DND-41 (cell line): ENCODE measurements around the gene STRN.

Source experiments
- ATAC-seq: fragments of 200-7000 bp; cut with Tn5 transposase; 3 replicates; pipeline ENCODE4 v1.9.1; 2021; ENCODE audit warnings: low read depth; ENCODE audit not compliant: insufficient read depth
- DNase-seq: peaks from one replicate; pipeline ENCODE4 v3.0.0-alpha.2; 2020
- H2AFZ ChIP-seq: 2 replicates; pipeline ENCODE4 v1.6.0; 2012; ENCODE audit warnings: low read depth, low read length
- H3K27ac ChIP-seq: 2 replicates; pipeline ENCODE4 v1.5.1; 2012; ENCODE audit warnings: low read length, inconsistent platforms
- H3K27me3 ChIP-seq: fragments of 200-600 bp; sonication (generic); 2 replicates; pipeline ENCODE4 v1.6.0; 2012; ENCODE audit warnings: low read length, mild to moderate bottlenecking, inconsistent platforms; ENCODE audit not compliant: insufficient read depth, poor library complexity
- H3K36me3 ChIP-seq: 2 replicates; pipeline ENCODE4 v1.5.1; 2012; ENCODE audit warnings: low read length, inconsistent platforms; ENCODE audit not compliant: insufficient read depth
- H3K4me1 ChIP-seq: 2 replicates; pipeline ENCODE4 v1.5.1; 2012; ENCODE audit warnings: mild to moderate bottlenecking, low read length; ENCODE audit not compliant: insufficient read depth
- H3K4me2 ChIP-seq: 2 replicates; pipeline ENCODE4 v1.6.0; 2012; ENCODE audit warnings: mild to moderate bottlenecking, moderate library complexity, low read length, inconsistent platforms; ENCODE audit not compliant: insufficient read depth
- H3K4me3 ChIP-seq, 2 experiments: fragments of 200-600 bp in 1 of 2; shearing (Covaris generic) in 1 of 2; 2 replicates each; pipeline ENCODE4 v1.5.1; 2012 to 2016; ENCODE audit warnings: inconsistent platforms in 2 of 2, low read length in 2 of 2, mild to moderate bottlenecking in 2 of 2, low read depth in 1 of 2, moderate library complexity in 1 of 2
- H3K79me2 ChIP-seq: 2 replicates; pipeline ENCODE4 v1.6.0; 2012; ENCODE audit warnings: low read length, inconsistent platforms; ENCODE audit not compliant: insufficient read depth
- H3K9ac ChIP-seq: 2 replicates; pipeline ENCODE4 v1.6.0; 2012; ENCODE audit warnings: low read depth, mild to moderate bottlenecking, inconsistent platforms, low read length, moderate library complexity
- H3K9me3 ChIP-seq: 2 replicates; pipeline ENCODE4 v1.5.1; 2012; ENCODE audit warnings: low read length, moderate library complexity, mild to moderate bottlenecking, inconsistent platforms; ENCODE audit not compliant: insufficient read depth, severe bottlenecking
- H4K20me1 ChIP-seq: 2 replicates; pipeline ENCODE4 v1.6.0; 2012; ENCODE audit warnings: low read length; ENCODE audit not compliant: insufficient read depth
- CTCF ChIP-seq: IDR thresholded peaks from 2 replicates; pipeline ENCODE4 v1.5.1; 2012; ENCODE audit warnings: borderline replicate concordance, low read length, moderate library complexity, mild to moderate bottlenecking; ENCODE audit not compliant: poor library complexity, severe bottlenecking; ENCODE audit errors: extremely low read depth
- EZH2 ChIP-seq: IDR thresholded peaks from 3 replicates; pipeline ENCODE4 v1.6.1; 2012; ENCODE audit warnings: borderline replicate concordance, low read depth, mild to moderate bottlenecking, moderate library complexity, low read length, inconsistent platforms; ENCODE audit not compliant: severe bottlenecking

STRN gene

GRCh38 chr2:36854241-36854640, 112.1 kb downstream of the STRN start:
- H3K4me1 ChIP-seq, result no peaks in the 10 kb centered on the region
- H3K27ac ChIP-seq, result no peak overlapping the region
- no peak for ATAC-seq
- H3K79me2 ChIP-seq, result no peaks in the 10 kb centered on the region
- H3K9me3 ChIP-seq, result no peaks in the 10 kb centered on the region
- H4K20me1 ChIP-seq, result no peaks in the 10 kb centered on the region
- no peak overlapping the region for H3K4me3 ChIP-seq
- H3K4me2 ChIP-seq, result no peak overlapping the region
- TF ChIP-seq EZH2, result no peak
- TF ChIP-seq CTCF, result no peak
- H3K9ac ChIP-seq, result no peak overlapping the region
- peaks cover 46% of the 10 kb centered on the region for H3K36me3 ChIP-seq
- H2AFZ ChIP-seq, result no peak overlapping the region
- no peak for DNase-seq
- no peaks in the 10 kb centered on the region for H3K27me3 ChIP-seq

GRCh38 chr2:36849265-36849664, 117.1 kb downstream of the STRN start:
- H3K79me2 ChIP-seq, result no peaks in the 10 kb centered on the region
- no peak for DNase-seq
- no peak for TF ChIP-seq CTCF
- TF ChIP-seq EZH2, result no peak
- H3K27ac ChIP-seq, result no peak overlapping the region
- no peak overlapping the region for H3K9ac ChIP-seq
- no peaks in the 10 kb centered on the region for H3K9me3 ChIP-seq
- H3K27me3 ChIP-seq, result no peaks in the 10 kb centered on the region
- H3K36me3 ChIP-seq, result peaks cover 44% of the 10 kb centered on the region
- no peak overlapping the region for H3K4me2 ChIP-seq
- no peaks in the 10 kb centered on the region for H3K4me1 ChIP-seq
- H4K20me1 ChIP-seq, result no peaks in the 10 kb centered on the region
- H3K4me3 ChIP-seq, result no peak overlapping the region
- H2AFZ ChIP-seq, result no peak overlapping the region
- no peak for ATAC-seq

- Histone ChIP-seq H3K36me3 (peaks cover 14% of the 10 kb centered on the region; the same call in 1 of the 2 replicates), H3K4me1 (no peaks in the 10 kb centered on the region), H4K20me1 (no peaks in the 10 kb centered on the region), H3K9ac (no peak overlapping the region), H3K27ac (no peak overlapping the region), H3K27me3 (no peaks in the 10 kb centered on the region), H2AFZ (no peak overlapping the region), H3K4me3 (no peak overlapping the region), H3K79me2 (no peaks in the 10 kb centered on the region), H3K9me3 (no peaks in the 10 kb centered on the region), H3K4me2 (no peak overlapping the region)
- no peak for ATAC-seq
- no peak for TF ChIP-seq CTCF
- no peak for TF ChIP-seq EZH2
- DNase-seq, result no peak
Observed at GRCh38 chr2:36843838-36844237, 122.5 kb downstream of the STRN start.
